Prostate gland (tissue), 2 donors: ENCODE results near the gene DGKB.

ENCODE experiments used
- POLR2A ChIP-seq: fragments of 450-650 bp; IDR thresholded peaks from one replicate; pipeline ENCODE4 v1.6.1; 2016; ENCODE audit warnings: antibody characterized with exemption, mild to moderate bottlenecking
- TF ChIP-seq, protein P1 (sequence below), 4 experiments: fragments of 200-600 bp in 2 of 4; fragments of 450-650 bp in 2 of 4; sonication (generic) in 2 of 4; IDR thresholded peaks; 1 replicate in 3 of 4; 2 replicates in 1 of 4; pipeline ENCODE4 v1.5.1; 2016 to 2019; ENCODE audit warnings: antibody characterized with exemption in 4 of 4, mild to moderate bottlenecking in 2 of 4, moderate library complexity in 2 of 4

DNA sequence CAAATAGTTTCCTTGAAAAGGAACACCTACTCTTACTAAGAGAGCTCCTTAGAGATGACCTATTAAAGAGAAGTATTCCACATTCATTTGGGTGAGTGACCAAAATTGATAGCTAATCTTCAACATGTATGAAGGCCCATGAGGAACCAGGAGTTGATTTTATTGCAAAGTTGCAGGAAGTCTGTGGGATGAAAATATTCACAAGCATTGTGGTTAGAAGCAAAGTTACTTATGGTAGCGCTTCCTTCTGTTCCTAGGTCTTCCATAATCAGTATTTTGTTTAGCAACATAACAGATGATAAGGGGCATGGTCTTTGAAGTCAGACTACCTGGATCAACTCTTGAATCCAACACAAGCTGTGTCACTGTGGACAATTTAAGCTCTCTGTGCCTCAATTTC lies 164.5 kb downstream of the DGKB start:
- TF ChIP-seq POLR2A = no peak
- TF ChIP-seq, protein P1, sequence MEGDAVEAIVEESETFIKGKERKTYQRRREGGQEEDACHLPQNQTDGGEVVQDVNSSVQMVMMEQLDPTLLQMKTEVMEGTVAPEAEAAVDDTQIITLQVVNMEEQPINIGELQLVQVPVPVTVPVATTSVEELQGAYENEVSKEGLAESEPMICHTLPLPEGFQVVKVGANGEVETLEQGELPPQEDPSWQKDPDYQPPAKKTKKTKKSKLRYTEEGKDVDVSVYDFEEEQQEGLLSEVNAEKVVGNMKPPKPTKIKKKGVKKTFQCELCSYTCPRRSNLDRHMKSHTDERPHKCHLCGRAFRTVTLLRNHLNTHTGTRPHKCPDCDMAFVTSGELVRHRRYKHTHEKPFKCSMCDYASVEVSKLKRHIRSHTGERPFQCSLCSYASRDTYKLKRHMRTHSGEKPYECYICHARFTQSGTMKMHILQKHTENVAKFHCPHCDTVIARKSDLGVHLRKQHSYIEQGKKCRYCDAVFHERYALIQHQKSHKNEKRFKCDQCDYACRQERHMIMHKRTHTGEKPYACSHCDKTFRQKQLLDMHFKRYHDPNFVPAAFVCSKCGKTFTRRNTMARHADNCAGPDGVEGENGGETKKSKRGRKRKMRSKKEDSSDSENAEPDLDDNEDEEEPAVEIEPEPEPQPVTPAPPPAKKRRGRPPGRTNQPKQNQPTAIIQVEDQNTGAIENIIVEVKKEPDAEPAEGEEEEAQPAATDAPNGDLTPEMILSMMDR (IDR thresholded peaks at IDR 0.05) = no peak
